PC-3 (cell line): ENCODE measurements around the gene FDXACB1. TPM values are rescaled to one million over a fixed set of nuclear protein-coding genes. Genes with fewer than 3 reads are reported as not detected.
A peak's percentile ranks its signal among the peaks of the same experiment; 100 is the strongest.

Experiments
- ATAC-seq: fragments of 200-7000 bp; cut with Tn5 transposase; 2 replicates; pipeline ENCODE4 v1.9.1; 2020; ENCODE audit warnings: mild to moderate bottlenecking, moderate library complexity
- BruUV-seq: library from RNA; stranded (reverse); fragments of 400-500 nt; replicated peaks from 2 replicates; lab custom pipeline; 2021; lab: Mats Ljungman, UMichigan
- CTCF ChIA-PET: fragments of 300-600 bp; sonication (Branson Sonifier 250); formaldehyde crosslinking; loops from one replicate; lab custom pipeline; 2022; ENCODE audit warnings: antibody characterized with exemption; lab: Charles Lee
- POLR2A ChIA-PET: fragments of 300-600 bp; sonication (Branson Sonifier 250); formaldehyde crosslinking; loops from one replicate; lab custom pipeline; 2022; ENCODE audit warnings: antibody characterized with exemption; ENCODE audit not compliant: unreplicated experiment; lab: Charles Lee
- DNase-seq: peaks from one replicate; pipeline ENCODE4 v3.0.0-alpha.2; 2015
- H2AFZ ChIP-seq: fragments of 300-600 bp; sonication (generic); 2 replicates; pipeline ENCODE4 v1.6.0; 2016; ENCODE audit warnings: antibody characterized with exemption, low read length
- H3F3A ChIP-seq: fragments of 300-600 bp; sonication (generic); one replicate; pipeline ENCODE4 v1.6.0; 2017; ENCODE audit warnings: antibody characterized with exemption, low read length, control low read depth, mild to moderate bottlenecking; ENCODE audit not compliant: unreplicated experiment
- H3K27ac ChIP-seq: fragments of 300-600 bp; sonication (generic); 2 replicates; pipeline ENCODE4 v1.5.1; 2016; ENCODE audit warnings: mild to moderate bottlenecking, low read length
- H3K27me3 ChIP-seq: fragments of 300-600 bp; sonication (generic); 2 replicates; pipeline ENCODE4 v1.6.1; 2016; ENCODE audit warnings: low read length, mixed read lengths
- H3K36me3 ChIP-seq: fragments of 300-600 bp; sonication (generic); 2 replicates; pipeline ENCODE4 v1.6.1; 2016; ENCODE audit warnings: low read depth, mixed run types, low read length, mixed read lengths
- H3K4me1 ChIP-seq: fragments of 300-600 bp; sonication (generic); 2 replicates; pipeline ENCODE4 v1.5.1; 2016; ENCODE audit warnings: low read length; ENCODE audit not compliant: insufficient read depth
- H3K4me2 ChIP-seq: fragments of 300-600 bp; sonication (generic); 2 replicates; pipeline ENCODE4 v1.6.0; 2016; ENCODE audit warnings: low read length
- H3K4me3 ChIP-seq: fragments of 300-600 bp; sonication (generic); 2 replicates; pipeline ENCODE4 v1.5.1; 2016; ENCODE audit warnings: mild to moderate bottlenecking, low read length, mixed read lengths
- H3K79me2 ChIP-seq: fragments of 300-600 bp; sonication (generic); 2 replicates; pipeline ENCODE4 v1.6.1; 2017; ENCODE audit warnings: low read length, mixed read lengths
- H3K9ac ChIP-seq: fragments of 300-600 bp; sonication (generic); 2 replicates; pipeline ENCODE4 v1.6.0; 2016; ENCODE audit warnings: mild to moderate bottlenecking, low read length
- H3K9me2 ChIP-seq: fragments of 300-600 bp; sonication (generic); replicated peaks from 2 replicates; pipeline ENCODE4 v1.6.1; 2016; ENCODE audit warnings: mixed run types, low read length, mixed read lengths
- H3K9me3 ChIP-seq: fragments of 300-600 bp; sonication (generic); 2 replicates; pipeline ENCODE4 v1.6.1; 2016; ENCODE audit warnings: low read length, mixed read lengths
- H4K20me1 ChIP-seq: fragments of 300-600 bp; sonication (generic); 2 replicates; pipeline ENCODE4 v1.6.1; 2016; ENCODE audit warnings: low read length, mixed read lengths
- CTCF ChIP-seq: fragments of 300-600 bp; sonication (generic); conservative IDR thresholded peaks from 2 replicates; pipeline ENCODE4 v1.5.1; 2017; ENCODE audit warnings: antibody characterized with exemption, low read depth, mild to moderate bottlenecking, low read length
- EZH2 ChIP-seq: fragments of 300-600 bp; sonication (generic); IDR thresholded peaks from one replicate; pipeline ENCODE4 v1.6.1; 2017; ENCODE audit warnings: antibody characterized with exemption, mild to moderate bottlenecking, low read length; ENCODE audit not compliant: unreplicated experiment
- EZH2phosphoT487 ChIP-seq: fragments of 300-600 bp; sonication (generic); IDR thresholded peaks from 2 replicates; pipeline ENCODE4 v1.6.1; 2018; ENCODE audit warnings: mild to moderate bottlenecking, antibody characterized with exemption, low read length, borderline replicate concordance
- intact Hi-C: fragments of 100-400 bp; cut with micrococcal nuclease; formaldehyde crosslinking; loops from 2 replicates; pipeline ENCODE4 v1.9.0; 2023
- total RNA-seq: library from RNA; depleted of rRNA; stranded (reverse); fragments of >200 nt; gene quantifications from 2 replicates; pipeline ENCODE4 v1.2.3, GENCODE V29; 2014

The FDXACB1 gene
- total RNA-seq, 1 experiment from 2014 or later: 3.0 TPM

DNA sequence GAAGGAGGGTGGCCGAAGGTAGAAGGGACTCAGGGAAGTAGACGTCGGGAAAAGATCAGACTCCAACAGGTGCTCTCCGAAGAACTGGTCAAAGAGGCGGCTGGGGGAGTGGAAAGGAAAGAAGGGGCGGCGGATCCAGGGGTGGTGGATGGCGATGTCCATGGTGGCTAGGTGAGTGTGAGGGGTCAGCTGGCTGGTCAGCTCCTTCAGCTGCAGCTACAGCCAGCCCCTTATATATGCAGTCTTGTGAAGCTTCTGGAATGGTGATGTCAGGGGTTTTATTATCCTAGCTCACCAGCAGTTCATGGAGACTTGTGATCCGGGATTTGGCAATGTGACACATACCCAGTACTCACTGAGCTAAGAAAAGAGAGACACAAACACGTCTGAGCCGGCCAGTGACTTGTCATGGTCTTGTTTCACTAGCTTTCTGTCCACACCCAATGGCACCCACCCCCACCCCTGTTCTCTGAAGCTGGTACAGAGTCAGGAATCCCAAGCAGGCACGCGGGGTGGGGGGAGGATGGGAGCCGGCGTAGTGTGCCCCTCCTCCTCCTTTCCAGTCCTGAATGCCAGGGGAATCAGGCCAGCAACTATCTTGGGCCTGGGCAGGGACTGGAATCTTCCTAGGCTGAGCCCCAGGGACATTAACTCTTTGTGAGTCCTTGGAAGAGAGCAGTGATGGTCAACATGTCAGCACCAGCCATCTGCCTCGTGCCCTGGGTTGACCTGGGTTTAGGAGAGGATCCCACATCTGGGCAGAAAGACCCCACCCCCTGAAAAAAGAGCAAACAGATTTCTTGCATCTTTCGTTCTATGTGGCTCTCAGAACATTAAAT lies 32.8 kb upstream of the FDXACB1 start, which contains the start of gene CRYAB:
Gene CRYAB (minus strand): TSS at position 208 of the 839 bp plus-strand sequence. CDS start 46 bp downstream, at position 162.
- H4K20me1 ChIP-seq: no peaks in the 10 kb centered on the region
- H3K4me2 ChIP-seq: peak within 1 kb of the TSS; percentile 54
- no peaks in the 10 kb centered on the region for H3K27me3 ChIP-seq
- no TSS peak for BruUV-seq
- DNase-seq (peak; percentile 61), ATAC-seq (peak; percentile 65)
- no peaks in the 10 kb centered on the region for H3K9me2 ChIP-seq
- H3K79me2 ChIP-seq: no peaks in the 10 kb centered on the region
- intact Hi-C loops: no loop called here
- H3K9ac ChIP-seq: no peak within 1 kb of the TSS
- no peaks in the 10 kb centered on the region for H3F3A ChIP-seq
- no peaks in the 10 kb centered on the region for H3K36me3 ChIP-seq
- ChIA-PET POLR2A (no interaction called here), CTCF (no interaction called here)
- no peak within 1 kb of the TSS for H3K4me3 ChIP-seq
- peak within 1 kb of the TSS; percentile 69 for H2AFZ ChIP-seq
- H3K27ac ChIP-seq: no peak within 1 kb of the TSS
- no peaks in the 10 kb centered on the region for H3K9me3 ChIP-seq
- TF ChIP-seq EZH2phosphoT487 (no peak), EZH2 (no peak), CTCF (no peak)
- H3K4me1 ChIP-seq: peaks cover 6% of the 10 kb centered on the region

DNA sequence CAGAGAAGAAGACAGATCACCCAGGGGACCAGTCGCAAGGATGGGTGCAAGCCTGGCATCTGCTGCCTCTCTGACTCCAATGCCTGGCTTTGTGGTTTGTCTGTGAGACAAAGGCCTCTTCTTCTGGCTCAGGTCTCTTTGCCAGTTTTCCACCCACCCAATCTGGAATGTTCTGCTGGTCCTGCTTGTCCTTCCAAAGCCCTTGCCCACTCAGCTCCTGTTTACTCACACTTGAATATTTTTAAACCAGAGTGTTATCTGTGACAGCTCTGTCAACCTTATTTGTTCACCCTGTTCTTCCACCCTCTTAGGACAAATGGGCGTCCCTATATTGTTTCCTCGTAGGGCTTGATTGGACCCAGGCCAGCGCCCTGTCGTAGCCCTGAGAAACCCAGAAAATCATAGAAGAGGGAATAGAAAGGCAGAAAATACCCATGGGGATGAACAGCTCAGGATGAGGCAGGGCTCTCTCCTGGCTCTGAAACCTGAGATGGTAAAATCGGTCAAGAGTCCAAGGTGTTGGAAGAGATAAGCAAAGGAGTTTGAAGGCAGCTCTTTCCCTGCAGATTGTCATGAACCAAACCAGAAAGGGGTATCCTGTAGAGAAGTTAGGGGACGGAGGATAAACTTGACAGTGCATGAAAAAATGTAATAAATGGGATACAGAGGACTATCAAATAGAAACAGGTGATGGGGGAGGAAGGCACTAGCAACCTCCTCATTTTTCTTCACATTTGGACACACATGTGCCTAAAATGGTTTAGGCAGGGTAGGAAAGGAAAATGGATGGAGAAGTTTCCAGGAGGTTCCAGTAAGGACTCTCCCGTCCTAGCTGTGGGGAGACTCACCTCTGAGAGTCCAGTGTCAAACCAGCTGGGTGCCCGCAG lies 32.0 kb upstream of the FDXACB1 start:
- Histone ChIP-seq H3K4me1 (peaks cover 6% of the 10 kb centered on the region), H3K9me3 (no peaks in the 10 kb centered on the region), H3K9ac (no peak overlapping the region), H3K27ac (no peak overlapping the region), H3K9me2 (no peaks in the 10 kb centered on the region), H3K36me3 (no peaks in the 10 kb centered on the region), H3K79me2 (no peaks in the 10 kb centered on the region), H3K4me3 (no peak overlapping the region), H3K27me3 (no peaks in the 10 kb centered on the region), H3K4me2 (no peak overlapping the region), H4K20me1 (no peaks in the 10 kb centered on the region), H2AFZ (no peak overlapping the region), H3F3A (no peaks in the 10 kb centered on the region)
- CTCF ChIA-PET: no interaction called here
- POLR2A ChIA-PET: no interaction called here
- TF ChIP-seq EZH2 (no peak), EZH2phosphoT487 (no peak), CTCF (no peak)
- no peak for DNase-seq
- ATAC-seq: no peak
- BruUV-seq: no TSS peak
- intact Hi-C loops: no loop called here
